HG03354 (cell line): ENCODE measurements around the gene CDK11A.
"Not testable (repeated sequence)": the region's sequence is repeated elsewhere in the genome, so short reads cannot be mapped to it uniquely, and the experiment has no call there.

Experiments used
- ATAC-seq: cut with Tn5 transposase; IDR thresholded peaks from one replicate; pipeline ENCODE4 v1.9.1; 2021; ENCODE audit warnings: mild to moderate bottlenecking; ENCODE audit not compliant: unreplicated experiment, poor library complexity, severe bottlenecking

CDK11A gene

GRCh38 chr1:1669468-1670440 is 54.4 kb downstream of the CDK11A start:
- ATAC-seq: no peak

DNA sequence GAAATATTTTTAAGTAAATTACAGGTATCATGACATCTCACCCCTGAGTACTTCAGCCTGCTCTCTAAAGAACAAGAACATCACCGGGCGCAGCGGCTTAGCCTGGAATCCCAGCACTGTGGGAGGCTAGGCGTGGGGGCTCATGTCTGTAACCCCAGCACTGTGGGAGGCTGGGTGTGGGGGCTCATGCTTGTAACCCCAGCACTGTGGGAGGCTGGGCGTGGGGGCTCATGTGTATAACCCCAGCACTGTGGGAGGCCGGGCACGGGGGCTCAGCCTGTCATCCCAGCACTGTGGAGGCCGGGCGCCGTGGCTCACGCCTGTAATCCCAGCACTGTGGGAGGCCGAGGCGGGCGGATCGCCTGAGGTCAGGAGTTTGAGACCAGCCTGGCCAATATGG is 57.6 kb downstream of the CDK11A start:
- no peak for ATAC-seq

- ATAC-seq: no peak
Observed at GRCh38 chr1:1665815-1666251, 58.3 kb downstream of the CDK11A start.

DNA sequence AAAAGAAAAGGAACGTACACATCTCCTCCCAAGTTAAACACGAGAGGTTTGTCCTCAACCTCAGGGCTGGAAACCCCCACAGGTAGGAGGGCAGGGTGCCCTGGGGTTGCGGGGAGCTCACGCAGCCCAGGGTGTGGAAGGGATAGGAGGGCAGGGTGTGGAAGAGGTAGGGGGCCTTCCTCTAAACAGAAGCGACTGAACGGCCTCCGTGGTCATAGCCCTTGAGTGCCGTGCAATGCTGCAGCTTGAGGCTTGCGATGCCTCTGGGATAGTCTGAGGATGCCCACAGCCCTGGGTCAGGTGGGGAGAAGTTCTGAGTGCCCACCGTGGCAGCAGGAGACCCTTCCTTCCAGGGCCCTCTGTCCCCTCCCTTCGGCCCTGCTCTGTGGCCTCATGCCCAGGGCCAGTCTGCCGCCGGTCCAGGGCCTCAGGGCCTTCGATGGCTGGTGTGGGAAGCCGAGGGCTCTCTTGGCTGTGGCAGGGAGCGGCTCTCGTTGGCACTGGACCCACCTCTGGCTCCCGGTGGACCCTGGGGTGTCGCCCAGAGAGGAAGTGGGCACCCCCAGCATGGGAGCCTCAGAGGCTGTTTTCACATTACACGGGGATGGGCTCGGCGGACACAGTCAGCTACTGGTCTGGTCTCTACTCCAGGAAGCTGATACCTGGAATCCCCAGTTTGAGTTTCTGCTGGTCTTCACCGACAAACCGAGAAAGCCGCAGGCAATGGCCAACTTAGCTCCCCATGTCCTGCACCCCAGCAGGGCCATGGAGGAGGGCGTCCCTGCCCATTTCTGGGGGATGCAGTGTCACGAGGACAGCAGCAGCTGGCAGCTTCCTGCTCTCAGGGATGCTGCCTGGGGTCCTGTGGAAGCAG is 59.0 kb downstream of the CDK11A start:
- ATAC-seq: no peak

- not testable (repeated sequence) for ATAC-seq
Observed at GRCh38 chr1:1664318-1664717, 59.8 kb downstream of the CDK11A start.

GRCh38 chr1:1662830-1663560 is 61.2 kb downstream of the CDK11A start:
- ATAC-seq: not testable (repeated sequence)

DNA sequence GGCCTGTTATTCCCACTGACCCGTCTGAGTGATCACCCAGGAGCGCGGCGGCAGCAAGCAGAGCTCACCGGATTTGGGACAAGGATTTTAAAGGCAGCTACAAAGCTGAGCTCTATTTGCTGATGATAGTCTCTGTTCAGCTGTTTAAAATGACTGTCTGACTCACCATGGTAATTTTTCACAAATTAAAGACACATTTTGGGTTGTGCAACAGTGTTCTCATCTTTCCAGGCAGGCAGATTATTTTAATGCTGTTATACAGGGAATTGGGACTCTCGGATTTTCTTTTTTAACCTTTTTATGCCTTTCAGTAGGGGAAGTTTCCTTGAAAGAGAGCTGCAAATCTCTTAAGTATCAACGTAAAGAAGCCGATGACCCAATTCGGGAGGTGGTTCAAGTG is 61.8 kb downstream of the CDK11A start:
- not testable (repeated sequence) for ATAC-seq

GRCh38 chr1:1658583-1659549 is 65.3 kb downstream of the CDK11A start, which contains the start of gene CDK11B:
Gene CDK11B (minus strand): TSS chr1:1659004. CDS start chr1:1657485, 1,519 bp downstream.
- ATAC-seq: peak; percentile 84
